GM23338 (cell line): ENCODE data around the gene XKR7. TPM values are rescaled to one million over a fixed set of nuclear protein-coding genes. Genes with fewer than 3 reads are reported as not detected.

ENCODE experiments used
- ATAC-seq: fragments of 200-7000 bp; cut with Tn5 transposase; 3 replicates; pipeline ENCODE4 v1.9.1; 2020
- DNase-seq: peaks from one replicate; pipeline ENCODE4 v3.0.0-alpha.2; 2015; ENCODE audit warnings: low spot score
- H2AFZ ChIP-seq: fragments of 200-600 bp; sonication (generic); 2 replicates; pipeline ENCODE4 v1.8.0; 2016; ENCODE audit warnings: antibody characterized with exemption, mild to moderate bottlenecking, moderate library complexity
- H3F3A ChIP-seq: fragments of 200-600 bp; sonication (generic); replicated peaks from 2 replicates; pipeline ENCODE4 v1.8.0; 2017; ENCODE audit warnings: antibody characterized with exemption, mixed run types, low read depth
- H3K27ac ChIP-seq: fragments of 200-600 bp; sonication (generic); 2 replicates; pipeline ENCODE4 v1.6.1; 2016; ENCODE audit warnings: low read depth
- H3K27me3 ChIP-seq: fragments of 200-600 bp; sonication (generic); 2 replicates; pipeline ENCODE4 v1.8.0; 2016; ENCODE audit warnings: mild to moderate bottlenecking, mixed run types, moderate library complexity; ENCODE audit not compliant: insufficient read depth
- H3K36me3 ChIP-seq: fragments of 200-600 bp; sonication (generic); 2 replicates; pipeline ENCODE4 v1.8.0; 2016; ENCODE audit warnings: mild to moderate bottlenecking; ENCODE audit not compliant: insufficient read depth
- H3K4me1 ChIP-seq: fragments of 200-600 bp; sonication (generic); 2 replicates; pipeline ENCODE4 v1.8.0; 2016; ENCODE audit warnings: mild to moderate bottlenecking, moderate library complexity; ENCODE audit not compliant: insufficient read depth
- H3K4me2 ChIP-seq: fragments of 200-600 bp; sonication (generic); 2 replicates; pipeline ENCODE4 v1.7.1; 2017; ENCODE audit warnings: mixed run types
- H3K4me3 ChIP-seq: fragments of 200-600 bp; sonication (generic); 2 replicates; pipeline ENCODE4 v1.6.1; 2016; ENCODE audit warnings: mixed run types
- H3K79me2 ChIP-seq: fragments of 200-600 bp; sonication (generic); replicated peaks from 2 replicates; pipeline ENCODE4 v1.8.0; 2017; ENCODE audit warnings: mild to moderate bottlenecking; ENCODE audit not compliant: insufficient read depth
- H3K9me2 ChIP-seq: fragments of 200-600 bp; sonication (generic); 2 replicates; pipeline ENCODE4 v1.8.0; 2017; ENCODE audit not compliant: insufficient read depth
- H4K20me1 ChIP-seq: fragments of 200-600 bp; sonication (generic); replicated peaks from 2 replicates; pipeline ENCODE4 v1.8.0; 2017; ENCODE audit warnings: mild to moderate bottlenecking; ENCODE audit not compliant: insufficient read depth
- H3K27ac Mint-ChIP-seq: 2 replicates; pipeline ENCODE4 v1.8.0; 2020; ENCODE audit warnings: inconsistent platforms, mild to moderate bottlenecking, moderate library complexity, mixed read lengths
- H3K27me3 Mint-ChIP-seq: 3 replicates; pipeline ENCODE4 v1.8.0; 2022; ENCODE audit warnings: low read depth, mild to moderate bottlenecking, moderate library complexity, mixed read lengths, inconsistent platforms; ENCODE audit not compliant: insufficient read depth, poor library complexity
- H3K36me3 Mint-ChIP-seq: 3 replicates; pipeline ENCODE4 v1.8.0; 2021; ENCODE audit warnings: low read depth, mild to moderate bottlenecking, inconsistent platforms, moderate library complexity, mixed read lengths
- H3K4me1 Mint-ChIP-seq: 3 replicates; pipeline ENCODE4 v1.8.0; 2020; ENCODE audit warnings: mild to moderate bottlenecking, inconsistent platforms, mixed read lengths
- H3K4me3 Mint-ChIP-seq: 3 replicates; pipeline ENCODE4 v1.8.0; 2021; ENCODE audit warnings: moderate library complexity, mild to moderate bottlenecking, inconsistent platforms, mixed read lengths
- H3K9me3 Mint-ChIP-seq: 3 replicates; pipeline ENCODE4 v1.8.0; 2020; ENCODE audit warnings: moderate library complexity, mild to moderate bottlenecking, inconsistent platforms, mixed read lengths
- EZH2 ChIP-seq: fragments of 200-600 bp; sonication (generic); IDR thresholded peaks from one replicate; pipeline ENCODE4 v1.8.0; 2017; ENCODE audit warnings: antibody characterized with exemption, mild to moderate bottlenecking, low read depth; ENCODE audit not compliant: unreplicated experiment
- EZH2phosphoT487 ChIP-seq: fragments of 200-600 bp; sonication (generic); IDR thresholded peaks from one replicate; pipeline ENCODE4 v1.8.1; 2018; ENCODE audit warnings: antibody characterized with exemption; ENCODE audit not compliant: unreplicated experiment
- POLR2AphosphoS5 ChIP-seq: IDR thresholded peaks from 2 replicates; pipeline ENCODE4 v1.6.1; 2016; ENCODE audit warnings: antibody characterized with exemption, low read depth
- STAT1 ChIP-seq: IDR thresholded peaks from one replicate; pipeline ENCODE4 v1.6.1; 2016; ENCODE audit warnings: antibody characterized with exemption; ENCODE audit not compliant: unreplicated experiment
- ZNF114 ChIP-seq: fragments of 250-450 bp; sonication (Bioruptor Pico); IDR thresholded peaks from 2 replicates; pipeline ENCODE4 v1.5.0; 2020; ENCODE audit warnings: mild to moderate bottlenecking, moderate library complexity
- ZNF331 ChIP-seq: fragments of 250-450 bp; sonication (Bioruptor Pico); IDR thresholded peaks from 2 replicates; pipeline ENCODE4 v1.5.0; 2020; ENCODE audit warnings: low read depth, mild to moderate bottlenecking, moderate library complexity
- polyA plus RNA-seq: library from polyadenylated mRNA; unstranded; fragments of >200 nt; fragmentation: Nextera tagmentation; extraction: Ambion mirVana; gene quantifications from 2 replicates; pipeline ENCODE4 v1.2.1, GENCODE V29; 2016
- total RNA-seq: library from RNA; depleted of rRNA; stranded (reverse); fragments of >200 nt; shearing (Covaris generic); gene quantifications from 2 replicates; pipeline ENCODE4 v1.2.3, GENCODE V29; 2014
- TF ChIP-seq, protein P1 (sequence below), 2 experiments: fragments of 200-600 bp in 1 of 2; sonication (generic) in 1 of 2; conservative IDR thresholded peaks; 2 replicates each; pipeline versions ENCODE4 v1.5.1 to v1.6.1; 2016 to 2017; ENCODE audit warnings: antibody characterized with exemption in 2 of 2, low read depth in 2 of 2, mild to moderate bottlenecking in 2 of 2, moderate library complexity in 1 of 2
- TF ChIP-seq, protein P2 (sequence below): IDR thresholded peaks from one replicate; pipeline ENCODE4 v1.6.1; 2018; ENCODE audit warnings: antibody characterized with exemption; ENCODE audit not compliant: unreplicated experiment
- TF ChIP-seq, protein P3 (sequence below): IDR thresholded peaks from 2 replicates; pipeline ENCODE4 v1.6.1; 2016; ENCODE audit warnings: antibody characterized with exemption

The XKR7 gene
- total and polyA plus RNA-seq, 2 experiments from 2014 or later: 0.61 to 3.9 TPM

DNA sequence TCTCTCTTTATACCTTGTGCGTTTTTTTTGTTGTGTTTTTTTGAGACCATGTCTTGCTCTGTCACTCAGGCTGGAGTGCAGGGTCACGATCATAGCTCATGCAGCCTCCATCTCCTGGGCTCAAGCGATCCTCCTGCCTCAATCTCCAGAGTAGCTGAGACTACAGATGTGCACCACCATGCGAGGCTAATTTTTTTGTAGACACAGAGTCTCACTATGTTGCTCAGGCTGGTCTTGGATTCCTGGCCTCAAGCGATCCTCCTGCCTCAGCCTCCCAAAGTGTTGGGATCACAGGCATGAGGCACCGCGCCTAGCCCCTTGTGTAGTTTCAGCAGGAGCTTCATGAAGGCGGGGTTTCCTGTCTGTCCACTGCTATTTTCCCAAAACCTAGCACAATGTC lies 43.4 kb upstream of the XKR7 start (continued):
- TF ChIP-seq, protein P1, sequence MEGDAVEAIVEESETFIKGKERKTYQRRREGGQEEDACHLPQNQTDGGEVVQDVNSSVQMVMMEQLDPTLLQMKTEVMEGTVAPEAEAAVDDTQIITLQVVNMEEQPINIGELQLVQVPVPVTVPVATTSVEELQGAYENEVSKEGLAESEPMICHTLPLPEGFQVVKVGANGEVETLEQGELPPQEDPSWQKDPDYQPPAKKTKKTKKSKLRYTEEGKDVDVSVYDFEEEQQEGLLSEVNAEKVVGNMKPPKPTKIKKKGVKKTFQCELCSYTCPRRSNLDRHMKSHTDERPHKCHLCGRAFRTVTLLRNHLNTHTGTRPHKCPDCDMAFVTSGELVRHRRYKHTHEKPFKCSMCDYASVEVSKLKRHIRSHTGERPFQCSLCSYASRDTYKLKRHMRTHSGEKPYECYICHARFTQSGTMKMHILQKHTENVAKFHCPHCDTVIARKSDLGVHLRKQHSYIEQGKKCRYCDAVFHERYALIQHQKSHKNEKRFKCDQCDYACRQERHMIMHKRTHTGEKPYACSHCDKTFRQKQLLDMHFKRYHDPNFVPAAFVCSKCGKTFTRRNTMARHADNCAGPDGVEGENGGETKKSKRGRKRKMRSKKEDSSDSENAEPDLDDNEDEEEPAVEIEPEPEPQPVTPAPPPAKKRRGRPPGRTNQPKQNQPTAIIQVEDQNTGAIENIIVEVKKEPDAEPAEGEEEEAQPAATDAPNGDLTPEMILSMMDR (conservative IDR thresholded peaks at IDR 0.05; ENCODE audit: low read depth in 2 of 2): no peak
- TF ChIP-seq, protein P2, sequence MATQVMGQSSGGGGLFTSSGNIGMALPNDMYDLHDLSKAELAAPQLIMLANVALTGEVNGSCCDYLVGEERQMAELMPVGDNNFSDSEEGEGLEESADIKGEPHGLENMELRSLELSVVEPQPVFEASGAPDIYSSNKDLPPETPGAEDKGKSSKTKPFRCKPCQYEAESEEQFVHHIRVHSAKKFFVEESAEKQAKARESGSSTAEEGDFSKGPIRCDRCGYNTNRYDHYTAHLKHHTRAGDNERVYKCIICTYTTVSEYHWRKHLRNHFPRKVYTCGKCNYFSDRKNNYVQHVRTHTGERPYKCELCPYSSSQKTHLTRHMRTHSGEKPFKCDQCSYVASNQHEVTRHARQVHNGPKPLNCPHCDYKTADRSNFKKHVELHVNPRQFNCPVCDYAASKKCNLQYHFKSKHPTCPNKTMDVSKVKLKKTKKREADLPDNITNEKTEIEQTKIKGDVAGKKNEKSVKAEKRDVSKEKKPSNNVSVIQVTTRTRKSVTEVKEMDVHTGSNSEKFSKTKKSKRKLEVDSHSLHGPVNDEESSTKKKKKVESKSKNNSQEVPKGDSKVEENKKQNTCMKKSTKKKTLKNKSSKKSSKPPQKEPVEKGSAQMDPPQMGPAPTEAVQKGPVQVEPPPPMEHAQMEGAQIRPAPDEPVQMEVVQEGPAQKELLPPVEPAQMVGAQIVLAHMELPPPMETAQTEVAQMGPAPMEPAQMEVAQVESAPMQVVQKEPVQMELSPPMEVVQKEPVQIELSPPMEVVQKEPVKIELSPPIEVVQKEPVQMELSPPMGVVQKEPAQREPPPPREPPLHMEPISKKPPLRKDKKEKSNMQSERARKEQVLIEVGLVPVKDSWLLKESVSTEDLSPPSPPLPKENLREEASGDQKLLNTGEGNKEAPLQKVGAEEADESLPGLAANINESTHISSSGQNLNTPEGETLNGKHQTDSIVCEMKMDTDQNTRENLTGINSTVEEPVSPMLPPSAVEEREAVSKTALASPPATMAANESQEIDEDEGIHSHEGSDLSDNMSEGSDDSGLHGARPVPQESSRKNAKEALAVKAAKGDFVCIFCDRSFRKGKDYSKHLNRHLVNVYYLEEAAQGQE: no peak
- no peak for TF ChIP-seq POLR2AphosphoS5
- TF ChIP-seq, protein P3, sequence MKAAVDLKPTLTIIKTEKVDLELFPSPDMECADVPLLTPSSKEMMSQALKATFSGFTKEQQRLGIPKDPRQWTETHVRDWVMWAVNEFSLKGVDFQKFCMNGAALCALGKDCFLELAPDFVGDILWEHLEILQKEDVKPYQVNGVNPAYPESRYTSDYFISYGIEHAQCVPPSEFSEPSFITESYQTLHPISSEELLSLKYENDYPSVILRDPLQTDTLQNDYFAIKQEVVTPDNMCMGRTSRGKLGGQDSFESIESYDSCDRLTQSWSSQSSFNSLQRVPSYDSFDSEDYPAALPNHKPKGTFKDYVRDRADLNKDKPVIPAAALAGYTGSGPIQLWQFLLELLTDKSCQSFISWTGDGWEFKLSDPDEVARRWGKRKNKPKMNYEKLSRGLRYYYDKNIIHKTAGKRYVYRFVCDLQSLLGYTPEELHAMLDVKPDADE: no peak
- no peak for TF ChIP-seq ZNF331 (CRISPR knock-in tag)
- TF ChIP-seq EZH2: no peak
- no peak for TF ChIP-seq ZNF114 (CRISPR knock-in tag)
- TF ChIP-seq EZH2phosphoT487: no peak

DNA sequence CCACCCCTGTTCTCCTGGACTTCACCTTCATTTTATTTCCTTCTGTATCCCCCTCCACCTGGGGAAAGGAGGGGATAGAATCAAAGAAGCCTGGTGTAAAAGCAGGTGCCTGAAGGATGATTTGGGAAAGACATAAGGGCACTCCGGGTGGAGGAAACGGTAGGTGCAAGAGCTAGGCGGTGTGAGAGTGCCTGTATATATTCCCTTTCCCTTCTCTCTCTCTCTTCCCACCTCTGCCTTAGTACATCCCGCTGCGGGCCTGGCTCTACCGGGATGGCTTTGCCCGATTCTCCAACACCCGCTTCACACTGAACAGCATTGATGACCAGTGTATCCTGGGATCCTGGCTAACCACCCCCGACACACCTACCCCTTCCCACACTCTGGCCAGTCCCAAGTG lies 42.3 kb upstream of the XKR7 start:
- no peaks in the 10 kb centered on the region for H4K20me1 ChIP-seq
- H3K27ac ChIP-seq: no peak overlapping the region
- H3K4me2 ChIP-seq: no peak overlapping the region
- H3K9me2 ChIP-seq: no peaks in the 10 kb centered on the region
- Mint-ChIP-seq H3K36me3 (no peaks in the 10 kb centered on the region), H3K4me3 (no peak overlapping the region), H3K27ac (no peak overlapping the region), H3K4me1 (peaks cover 7% of the 10 kb centered on the region; the same call in 2 of the 3 replicates), H3K9me3 (peaks cover 56% of the 10 kb centered on the region), H3K27me3 (peaks cover 17% of the 10 kb centered on the region)
- no peak overlapping the region for H3K4me3 ChIP-seq
- no peaks in the 10 kb centered on the region for H3K36me3 ChIP-seq
- H3K27me3 ChIP-seq: no peaks in the 10 kb centered on the region
- DNase-seq (peak; percentile 40), ATAC-seq (peak; percentile 77)
- H3K79me2 ChIP-seq: no peaks in the 10 kb centered on the region
- H2AFZ ChIP-seq: peak overlapping the region; percentile 83; the same call in 1 of the 2 replicates
- no peaks in the 10 kb centered on the region for H3F3A ChIP-seq
- H3K4me1 ChIP-seq: no peaks in the 10 kb centered on the region
- no peak for TF ChIP-seq STAT1
- TF ChIP-seq, protein P1 (conservative IDR thresholded peaks at IDR 0.05; ENCODE audit: low read depth in 2 of 2): no peak
- TF ChIP-seq, protein P2: no peak
- no peak for TF ChIP-seq EZH2phosphoT487
- TF ChIP-seq POLR2AphosphoS5: no peak
- TF ChIP-seq EZH2: no peak
